ENCODE measurements around the gene DNAJC1. TPM values are rescaled to one million over a fixed set of nuclear protein-coding genes. Genes with fewer than 3 reads are reported as not detected.

DNAJC1 gene
- polyA plus RNA-seq, 4 donors: 28.5 to 32.6 (median 29.6) TPM

Other genes starting within 250 kb of the DNAJC1 start
- gene EBLN1, start 214.3 kb upstream of the DNAJC1 start, polyA plus RNA-seq (ENCODE audit: insufficient read length in 4 of 4): under 1 TPM in 2 of 4 donors, not detected in 2; 0.04 to 0.17 TPM